Activated T-cell treated with anti-CD3 and anti-CD28 coated beads for 48 hours (primary cell): Measurements from ENCODE around the gene HDAC4.
"Not testable (repeated sequence)": the region's sequence is repeated elsewhere in the genome, so short reads cannot be mapped to it uniquely, and the experiment has no call there.

ENCODE experiments used
- DNase-seq: peaks from one replicate; pipeline ENCODE4 v3.0.0-alpha.2; 2020; ENCODE audit warnings: low read depth

Gene HDAC4

GRCh38 chr2:239400596-239401066 is at the start of gene HDAC4:
HDAC4 (minus strand) TSS chr2:239401020; CDS start chr2:239352699, 48,321 bp downstream.
- DNase-seq, result no peak

DNA sequence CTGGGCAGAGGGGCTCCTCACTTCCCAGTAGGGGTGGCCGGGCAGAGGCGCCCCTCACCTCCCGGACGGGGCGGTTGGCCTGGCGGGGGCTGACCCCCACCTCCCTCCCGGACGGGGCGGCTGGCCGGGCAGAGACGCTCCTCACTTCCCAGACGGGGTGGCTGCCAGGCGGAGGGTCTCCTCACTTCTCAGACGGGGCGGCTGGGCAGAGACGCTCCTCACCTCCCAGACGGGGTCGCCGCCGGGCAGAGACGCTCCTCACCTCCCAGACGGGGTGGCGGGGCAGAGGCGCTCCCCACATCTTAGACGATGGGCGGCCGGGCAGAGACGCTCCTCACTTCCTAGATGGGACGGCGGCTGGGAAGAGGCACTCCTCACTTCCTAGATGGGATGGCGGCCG is 48.6 kb upstream of the HDAC4 start:
- not testable (repeated sequence) for DNase-seq

DNA sequence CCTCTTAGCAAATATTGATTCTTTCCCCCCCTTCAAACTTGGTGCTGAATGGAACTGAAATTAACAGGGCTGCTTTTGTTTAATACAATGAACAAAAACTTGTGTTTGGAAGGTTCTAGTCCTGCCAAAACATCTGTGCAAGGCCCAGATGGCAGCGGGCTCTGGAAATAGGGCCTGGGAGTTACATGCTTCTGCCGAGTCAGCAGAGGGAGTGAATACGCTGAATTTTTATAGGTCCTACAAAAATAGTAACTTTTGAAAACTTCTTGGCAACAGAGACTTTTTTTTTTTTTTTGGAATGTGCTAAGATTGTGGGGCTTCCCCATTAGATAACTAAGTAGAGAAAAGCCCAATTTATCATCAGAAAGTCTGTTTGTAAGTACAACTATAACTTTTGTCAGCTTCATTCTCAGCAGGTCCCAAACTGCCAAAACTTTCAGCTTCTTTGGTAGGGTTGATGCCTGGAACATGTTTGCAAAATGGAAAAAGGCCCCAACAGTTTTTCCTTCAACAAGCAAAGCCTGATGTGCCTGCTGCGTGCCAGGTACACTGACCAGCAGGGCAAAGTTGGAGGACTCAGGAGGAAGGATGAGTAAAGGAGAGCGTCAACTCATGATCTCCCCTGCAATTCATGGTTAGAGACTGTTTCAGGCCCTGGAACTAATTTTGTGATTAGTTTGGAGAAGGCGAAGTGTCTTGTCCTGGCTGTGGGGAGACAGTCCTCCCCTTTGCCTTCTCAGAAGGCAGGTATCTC is 45.1 kb upstream of the HDAC4 start:
- no peak for DNase-seq

GRCh38 chr2:239444626-239445577 is 44.1 kb upstream of the HDAC4 start:
- DNase-seq, result no peak

DNA sequence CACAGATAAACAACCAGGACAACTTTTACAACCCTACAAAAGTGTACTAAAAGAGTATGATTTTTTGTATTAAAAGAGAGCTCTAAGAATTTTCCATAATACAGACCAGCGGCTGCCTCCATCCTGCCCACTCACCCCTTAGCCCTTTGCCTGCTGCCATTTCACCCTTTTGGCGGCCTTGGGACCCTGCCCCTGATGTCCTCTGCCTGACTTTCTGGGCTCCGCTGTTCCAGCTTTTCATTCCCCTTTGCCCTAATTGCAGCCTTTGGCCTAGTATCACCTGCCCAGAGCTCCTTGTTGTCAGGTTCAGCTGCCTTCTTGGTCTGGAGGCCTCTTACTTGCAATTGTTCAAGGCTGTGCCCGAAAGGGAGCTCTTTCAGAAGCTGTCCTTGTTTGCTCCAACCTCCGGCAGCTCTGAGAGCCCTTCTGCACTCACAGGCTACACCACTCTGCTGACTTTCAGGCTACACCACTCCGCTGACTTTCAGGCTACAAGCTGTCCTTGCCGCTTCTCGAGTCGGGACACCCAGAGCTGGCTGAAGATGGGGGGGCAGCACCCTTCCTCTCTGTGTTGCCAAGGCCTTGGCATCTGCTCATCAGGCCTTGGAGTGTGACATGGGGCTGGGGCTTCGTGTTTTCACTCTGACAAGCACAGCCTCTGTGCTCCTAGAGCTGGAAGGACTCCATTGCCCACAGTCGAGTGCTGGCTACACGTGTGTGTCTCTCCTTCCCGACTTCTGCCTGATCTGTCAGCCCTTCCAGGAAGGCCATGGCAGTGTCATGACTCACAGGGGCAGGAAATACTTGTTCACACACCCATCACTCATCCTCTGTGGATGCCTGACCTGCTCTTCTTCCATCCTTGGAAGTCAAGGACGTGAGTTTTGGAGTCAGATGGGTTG is 43.1 kb upstream of the HDAC4 start:
- DNase-seq, result no peak

- DNase-seq, result no peak
Measured at GRCh38 chr2:239443102-239443620, 42.3 kb upstream of the HDAC4 start.

DNA sequence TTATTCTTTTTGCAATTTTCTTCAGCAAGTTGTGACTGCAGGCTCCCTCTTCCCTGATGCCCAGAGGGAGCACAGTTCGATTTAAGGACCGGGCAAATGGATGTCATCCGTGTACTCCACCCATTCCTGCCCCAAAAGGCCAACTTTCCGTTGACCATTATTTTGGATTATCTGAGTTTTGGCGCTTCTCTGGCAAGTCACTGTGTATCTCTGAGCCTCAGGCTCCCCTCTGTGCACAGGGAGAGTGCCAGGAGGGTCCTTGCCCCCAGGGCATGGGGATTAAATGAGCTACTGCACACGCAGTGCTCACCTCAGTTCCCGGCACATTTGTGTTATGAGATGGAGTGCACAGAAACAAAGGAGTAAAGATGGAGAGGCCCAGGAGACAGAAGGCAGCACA is 41.4 kb upstream of the HDAC4 start:
- DNase-seq, result no peak

- no peak for DNase-seq
Measured at GRCh38 chr2:239441261-239442078, 40.6 kb upstream of the HDAC4 start.

DNA sequence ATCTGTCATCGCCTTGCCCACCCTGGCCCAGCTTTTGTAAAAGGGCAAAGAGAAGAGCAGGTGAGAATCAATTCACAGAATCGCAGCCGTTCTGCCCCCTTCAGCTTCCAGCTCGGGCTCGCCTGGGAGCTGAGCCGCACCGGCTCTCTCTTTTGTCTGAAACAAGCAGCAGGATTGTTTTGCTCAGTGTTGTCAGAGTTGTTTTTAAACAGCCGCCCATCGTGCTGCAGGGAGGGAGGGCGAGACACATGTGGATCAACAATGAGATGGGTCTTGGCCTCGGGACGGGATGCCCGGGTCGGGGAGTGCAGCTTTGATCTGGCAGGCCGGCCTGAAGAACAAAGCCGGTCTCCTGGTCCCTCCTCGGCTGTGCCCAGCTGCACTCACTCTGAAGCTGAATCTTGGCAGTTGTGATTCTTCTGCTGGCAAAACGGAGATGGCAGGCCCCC is 39.7 kb upstream of the HDAC4 start:
- DNase-seq, result no peak

DNA sequence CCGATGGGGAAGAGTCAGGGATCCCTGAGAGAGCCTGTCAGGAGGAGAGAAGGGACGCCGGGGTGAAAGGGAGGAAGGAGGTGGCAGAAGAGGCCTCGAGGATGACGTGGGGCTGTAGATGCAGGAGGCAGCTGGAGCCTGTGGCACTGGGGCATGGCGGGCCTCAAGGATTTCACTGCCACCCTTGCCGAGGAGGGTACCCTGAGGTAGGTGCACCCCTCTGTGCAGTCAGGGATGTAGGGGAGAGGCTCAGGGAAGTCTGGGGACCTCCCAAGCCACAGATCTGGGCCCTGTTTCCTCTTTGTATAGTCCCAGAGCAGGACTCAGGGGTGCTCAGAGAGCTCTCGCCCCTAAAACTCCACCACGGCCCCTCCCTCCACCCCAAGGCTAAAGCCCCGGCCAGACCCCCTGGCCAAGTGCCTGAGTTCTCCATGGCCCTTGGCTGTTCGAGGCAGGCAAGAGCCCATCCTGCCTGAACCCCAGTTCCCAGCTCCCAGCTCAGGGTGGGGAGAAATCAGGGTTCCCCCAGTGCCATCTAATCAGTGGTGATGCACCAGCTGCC is 39.0 kb upstream of the HDAC4 start:
- no peak for DNase-seq

DNA sequence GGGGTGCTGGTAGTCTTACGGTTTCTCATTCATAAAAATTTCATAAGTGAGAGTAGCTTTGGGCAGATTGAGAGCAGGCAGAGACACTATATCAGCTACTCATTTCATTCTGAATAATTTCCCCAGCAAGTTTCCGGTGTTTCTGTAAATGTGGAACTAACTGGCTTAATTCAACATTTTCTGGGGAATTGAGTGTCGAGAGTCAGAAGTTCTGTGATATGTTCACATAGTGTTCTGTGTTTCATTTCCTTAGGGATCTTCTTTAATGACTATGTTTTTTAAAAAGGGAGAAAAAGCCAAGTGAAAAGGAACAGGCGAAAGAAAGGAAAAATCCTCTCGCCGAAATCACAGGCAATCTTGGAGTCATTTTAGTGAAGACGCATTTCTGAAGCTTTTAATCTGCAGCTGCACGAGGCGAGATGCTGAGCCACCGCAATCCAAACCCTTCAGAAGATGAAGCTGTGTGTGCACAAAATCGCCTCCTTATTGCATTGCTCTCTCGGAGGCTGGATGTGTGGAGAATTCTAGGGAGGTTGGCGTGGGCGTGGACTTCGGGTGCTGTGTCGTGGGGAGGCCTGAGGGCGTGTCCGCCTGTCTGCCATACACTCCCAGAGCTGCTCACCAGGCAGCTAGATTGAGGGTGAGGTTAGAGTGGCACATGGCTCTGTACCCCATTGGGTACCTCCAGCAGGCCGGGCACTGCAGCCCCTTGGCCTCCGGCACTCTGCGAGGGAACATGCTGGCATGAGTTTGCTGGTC is 38.4 kb upstream of the HDAC4 start:
- no peak for DNase-seq

- no peak for DNase-seq
Measured at GRCh38 chr2:239438368-239438767, 37.5 kb upstream of the HDAC4 start.

- no peak for DNase-seq
Measured at GRCh38 chr2:239436669-239437335, 36.0 kb upstream of the HDAC4 start.

DNA sequence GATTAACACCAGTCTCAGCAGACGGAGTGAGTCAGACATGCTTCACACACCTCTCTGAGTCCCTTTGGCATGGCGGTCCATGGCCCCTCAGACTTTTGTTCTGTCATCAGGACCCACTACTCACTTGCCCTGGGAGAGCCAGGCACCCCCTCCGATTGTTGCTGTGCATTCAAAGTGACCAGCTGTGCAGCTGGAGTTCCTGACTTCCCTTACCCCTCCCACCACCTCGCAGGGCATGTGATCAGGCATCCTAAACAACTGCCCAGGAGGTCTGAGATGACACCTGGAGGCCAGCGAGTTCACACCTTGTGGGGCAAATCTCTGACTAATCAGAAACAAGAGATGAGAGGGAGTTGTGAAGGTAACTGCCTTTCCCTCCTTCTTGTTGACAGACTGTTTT is 35.3 kb upstream of the HDAC4 start:
- DNase-seq, result no peak

- no peak for DNase-seq
Measured at GRCh38 chr2:239433777-239434403, 33.1 kb upstream of the HDAC4 start.

DNA sequence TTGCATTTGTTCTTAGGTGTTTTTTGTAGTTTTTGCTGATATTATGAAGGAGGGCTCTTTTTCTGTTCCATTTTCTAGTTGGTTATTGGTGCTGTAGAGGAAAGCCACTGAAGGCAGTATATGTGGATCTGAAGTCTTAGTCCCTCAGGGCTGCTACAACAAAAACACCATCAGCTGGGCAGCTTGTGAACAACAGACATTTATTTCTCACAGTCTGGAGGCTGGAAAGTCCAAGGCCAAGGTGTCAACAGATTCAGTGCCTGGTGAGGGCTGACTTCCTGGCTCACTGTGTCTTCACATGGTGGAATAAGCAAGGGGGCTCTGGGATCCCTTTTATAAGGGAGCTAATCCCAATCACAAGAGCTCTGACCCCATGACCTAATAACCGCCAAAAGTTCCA is 31.4 kb upstream of the HDAC4 start:
- no peak for DNase-seq

- DNase-seq, result no peak
Measured at GRCh38 chr2:239431536-239431935, 30.7 kb upstream of the HDAC4 start.
